ENCODE results near the gene RIMBP2.
A peak's percentile ranks its signal among the peaks of the same experiment; 100 is the strongest.
"Not testable (repeated sequence)": the region's sequence is repeated elsewhere in the genome, so short reads cannot be mapped to it uniquely, and the experiment has no call there.

Gene RIMBP2

GRCh38 chr12:130715998-130716968 lies at the start of gene RIMBP2:
RIMBP2 (minus strand) TSS chr12:130716299; CDS start chr12:130479013, 237,286 bp downstream.
- peak; percentile 83 for DNase-seq

GRCh38 chr12:130765186-130765659 lies 49.1 kb upstream of the RIMBP2 start:
- no peak for DNase-seq

GRCh38 chr12:130764475-130765185 lies 48.5 kb upstream of the RIMBP2 start:
- no peak for DNase-seq

GRCh38 chr12:130764073-130764472 lies 48.0 kb upstream of the RIMBP2 start:
- no peak for DNase-seq

GRCh38 chr12:130762319-130762675 lies 46.2 kb upstream of the RIMBP2 start:
- DNase-seq: no peak

GRCh38 chr12:130761537-130762318 lies 45.6 kb upstream of the RIMBP2 start:
- peak; percentile 23 for DNase-seq

- no peak for DNase-seq
Observed at GRCh38 chr12:130754234-130754901, 38.3 kb upstream of the RIMBP2 start.

- no peak for DNase-seq
Observed at GRCh38 chr12:130752692-130753230, 36.7 kb upstream of the RIMBP2 start.

- not testable (repeated sequence) for DNase-seq
Observed at GRCh38 chr12:130752037-130752436, 35.9 kb upstream of the RIMBP2 start.

GRCh38 chr12:130748786-130749185 lies 32.7 kb upstream of the RIMBP2 start:
- DNase-seq: no peak

GRCh38 chr12:130747867-130748740 lies 32.0 kb upstream of the RIMBP2 start:
- peak; percentile 35 for DNase-seq

- DNase-seq: no peak
Observed at GRCh38 chr12:130746546-130746945, 30.4 kb upstream of the RIMBP2 start.

- no peak for DNase-seq
Observed at GRCh38 chr12:130745921-130746320, 29.8 kb upstream of the RIMBP2 start.

- no peak for DNase-seq
Observed at GRCh38 chr12:130744274-130744673, 28.2 kb upstream of the RIMBP2 start.

- DNase-seq: no peak
Observed at GRCh38 chr12:130743606-130744005, 27.5 kb upstream of the RIMBP2 start.

- no peak for DNase-seq
Observed at GRCh38 chr12:130743176-130743575, 27.1 kb upstream of the RIMBP2 start.

- no peak for DNase-seq
Observed at GRCh38 chr12:130742716-130743115, 26.6 kb upstream of the RIMBP2 start.

GRCh38 chr12:130742112-130742511 lies 26.0 kb upstream of the RIMBP2 start:
- DNase-seq: no peak

- DNase-seq: no peak
Observed at GRCh38 chr12:130739571-130739970, 23.5 kb upstream of the RIMBP2 start.

GRCh38 chr12:130738403-130738802 lies 22.3 kb upstream of the RIMBP2 start:
- DNase-seq: not testable (repeated sequence)

GRCh38 chr12:130737731-130738130 lies 21.6 kb upstream of the RIMBP2 start:
- DNase-seq: no peak
